Cardiac muscle cell (in vitro differentiated cells and primary cell): ENCODE data around the gene MCM8. TPM values are rescaled to one million over a fixed set of nuclear protein-coding genes. Genes with fewer than 3 reads are reported as not detected.

ENCODE experiments used
- DNase-seq, 2 donors: peaks; one replicate each; pipeline versions ENCODE4 v3.0.0 to v3.0.0-alpha.2; 2010 to 2017; ENCODE audit warnings: low read depth in 1 of 2, low spot score in 1 of 2
- H3K27ac ChIP-seq: fragments of 200-600 bp; sonication (generic); 2 replicates; pipeline ENCODE4 v1.5.1; 2016
- H3K27me3 ChIP-seq: fragments of 200-600 bp; sonication (generic); 2 replicates; pipeline ENCODE4 v1.6.0; 2016; ENCODE audit warnings: control low read depth
- H3K36me3 ChIP-seq: fragments of 200-600 bp; sonication (generic); 2 replicates; pipeline ENCODE4 v1.5.1; 2016; ENCODE audit warnings: control low read depth
- H3K4me1 ChIP-seq: fragments of 200-600 bp; sonication (generic); 2 replicates; pipeline ENCODE4 v1.8.1; 2017; ENCODE audit warnings: low read depth, mild to moderate bottlenecking, mixed run types
- H3K4me3 ChIP-seq: fragments of 200-600 bp; sonication (generic); 2 replicates; pipeline ENCODE4 v1.5.1; 2016; ENCODE audit warnings: mild to moderate bottlenecking
- H3K9me3 ChIP-seq: fragments of 200-600 bp; sonication (generic); 2 replicates; pipeline ENCODE4 v1.5.1; 2017; ENCODE audit warnings: low read depth, mild to moderate bottlenecking, control low read depth
- CTCF ChIP-seq: IDR thresholded peaks from 2 replicates; pipeline ENCODE4 v1.5.1; 2012; ENCODE audit warnings: low read depth, mild to moderate bottlenecking, low read length
- polyA plus RNA-seq: library from polyadenylated mRNA; unstranded; fragments of >200 nt; fragmentation: Nextera tagmentation; extraction: Ambion mirVana; gene quantifications from 2 replicates; pipeline ENCODE4 v1.2.1, GENCODE V29; 2016
- total RNA-seq: library from RNA; depleted of rRNA; stranded (reverse); fragments of >200 nt; gene quantifications from 2 replicates; pipeline ENCODE4 v1.2.3, GENCODE V29; 2016

MCM8 gene
- total and polyA plus RNA-seq, 2 experiments from 2014 or later: 1.5 to 9.4 TPM

DNA sequence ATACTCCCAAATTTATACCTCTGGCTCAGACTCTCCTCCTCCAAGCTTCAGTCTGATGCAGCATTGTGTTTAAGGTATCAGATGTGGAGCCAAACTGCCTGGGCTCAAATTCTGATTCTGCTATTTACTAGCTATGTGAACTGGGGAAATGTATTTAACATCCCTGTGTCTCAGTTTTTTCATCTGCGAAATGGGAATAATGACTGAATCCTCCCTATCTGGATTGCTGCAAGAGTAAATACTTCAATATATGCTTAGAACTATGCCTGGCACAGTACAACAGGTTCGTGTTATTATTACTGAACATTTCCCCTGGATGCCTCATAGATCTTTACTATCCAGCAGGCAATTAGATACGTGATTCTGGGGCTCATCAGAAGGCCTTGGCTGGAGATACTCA, 97.9 kb downstream of the MCM8 start:
- H3K4me1 ChIP-seq: peaks cover 19% of the 10 kb centered on the region
- H3K36me3 ChIP-seq: peaks cover 63% of the 10 kb centered on the region
- H3K27ac ChIP-seq: peak overlapping the region; percentile 25
- H3K4me3 ChIP-seq: no peak overlapping the region
- no peaks in the 10 kb centered on the region for H3K27me3 ChIP-seq
- no peak for TF ChIP-seq CTCF
- no peaks in the 10 kb centered on the region for H3K9me3 ChIP-seq
- DNase-seq: no peak

Other genes starting within 250 kb of the MCM8 start
- gene SHLD1, start 200.3 kb upstream of the MCM8 start, total RNA-seq: 3.4 and 5.2 TPM in 2 replicates
- 4.6 and 10.9 TPM in 2 replicates for gene SHLD1, start 200.3 kb upstream of the MCM8 start, polyA plus RNA-seq
- gene CHGB, start 39.1 kb upstream of the MCM8 start, total RNA-seq: 0.74 and 1.8 TPM in 2 replicates
- gene CHGB, start 39.1 kb upstream of the MCM8 start, polyA plus RNA-seq: 0.71 and 1.5 TPM in 2 replicates
- gene TRMT6, start 119 bp upstream of the MCM8 start, total RNA-seq: 12.0 and 13.1 TPM in 2 replicates
- gene TRMT6, start 119 bp upstream of the MCM8 start, polyA plus RNA-seq: 12.9 TPM in 2 replicates
- gene CRLS1, start 55.5 kb downstream of the MCM8 start, total RNA-seq: 76.8 and 93.7 TPM in 2 replicates
- gene CRLS1, start 55.5 kb downstream of the MCM8 start, polyA plus RNA-seq: 236 and 243 TPM in 2 replicates
- 180 and 227 TPM in 2 replicates for gene LRRN4, start 103.4 kb downstream of the MCM8 start, total RNA-seq
- gene LRRN4, start 103.4 kb downstream of the MCM8 start, polyA plus RNA-seq: 135 and 173 TPM in 2 replicates
- 9.3 and 15.2 TPM in 2 replicates for gene FERMT1, start 172.4 kb downstream of the MCM8 start, total RNA-seq
- 9.6 and 10.5 TPM in 2 replicates for gene FERMT1, start 172.4 kb downstream of the MCM8 start, polyA plus RNA-seq